Activated CD8-positive, alpha-beta T cell treated with anti-CD3 and anti-CD28 coated beads, Interleukin-2, amount 10 ng/mL, durations not matched to agents 7 days and 5 days (primary cell): ENCODE measurements around the gene ZNF366. TPM values are rescaled to one million over a fixed set of nuclear protein-coding genes. Genes with fewer than 3 reads are reported as not detected.

Experiments
- ATAC-seq: fragments of 150-1000 bp; cut with Tn5 transposase; one replicate; pipeline ENCODE4 v1.10.0; 2021; ENCODE audit warnings: moderate library complexity
- CTCF ChIA-PET: fragments of 350-600 bp; sonication (Branson Sonifier 250); formaldehyde crosslinking; loops from one replicate; lab custom pipeline; 2021; ENCODE audit warnings: antibody characterized with exemption; lab: Charles Lee
- POLR2A ChIA-PET: fragments of 350-600 bp; sonication (Branson Sonifier 250); formaldehyde crosslinking; loops from one replicate; lab custom pipeline; 2021; ENCODE audit warnings: antibody characterized with exemption; lab: Charles Lee
- DNase-seq: peaks from one replicate; pipeline ENCODE4 v3.0.0-alpha.2; 2020
- H3K27ac Mint-ChIP-seq: one replicate; pipeline ENCODE4 v1.8.0; 2021; ENCODE audit warnings: mild to moderate bottlenecking, mixed read lengths
- H3K27me3 Mint-ChIP-seq: one replicate; pipeline ENCODE4 v1.8.0; 2021; ENCODE audit warnings: low read depth, mixed read lengths
- H3K36me3 Mint-ChIP-seq: one replicate; pipeline ENCODE4 v1.8.0; 2021; ENCODE audit warnings: low read depth, mixed read lengths
- H3K4me1 Mint-ChIP-seq: one replicate; pipeline ENCODE4 v1.8.0; 2021; ENCODE audit warnings: low read depth, mixed read lengths
- H3K4me3 Mint-ChIP-seq: one replicate; pipeline ENCODE4 v1.8.0; 2021; ENCODE audit warnings: mild to moderate bottlenecking, mixed read lengths
- H3K9me3 Mint-ChIP-seq: one replicate; pipeline ENCODE4 v1.8.0; 2022; ENCODE audit warnings: mixed read lengths; ENCODE audit not compliant: insufficient read depth
- total RNA-seq, 2 experiments: library from RNA; stranded (reverse); gene quantifications; one replicate each; pipeline ENCODE4 v1.2.3, GENCODE V29; 2021

ZNF366 gene
- total RNA-seq, 2 experiments from 2014 or later: not detected

DNA sequence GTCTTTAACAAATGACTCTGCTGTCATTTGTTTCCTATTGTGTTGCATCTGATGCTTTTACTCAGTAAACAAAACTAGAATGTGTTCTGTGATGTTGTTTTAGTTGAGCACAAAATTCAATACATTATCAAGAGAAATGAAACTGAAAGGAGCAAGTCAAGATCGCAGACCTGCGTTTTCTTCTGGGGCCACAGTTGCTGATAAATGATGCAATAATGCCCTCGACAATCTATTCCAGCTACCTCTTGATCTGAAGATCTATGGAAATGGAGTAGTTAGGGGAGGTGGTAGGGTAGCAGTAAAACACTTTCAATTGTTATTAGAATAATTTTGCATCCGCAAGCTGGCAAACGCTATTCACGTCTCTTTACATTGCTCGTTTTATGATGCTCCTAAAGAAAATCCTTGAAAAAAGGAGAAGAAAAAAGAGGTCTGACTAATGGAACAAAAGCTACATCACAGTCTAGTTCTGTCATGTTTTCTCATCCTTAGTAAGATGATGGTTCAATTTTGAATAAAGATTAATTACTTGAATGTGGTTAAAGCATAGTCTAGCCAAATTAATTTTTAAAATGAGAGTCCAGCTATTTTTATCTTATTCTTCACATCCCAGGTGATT is 1.6 kb downstream of the ZNF366 start:
- CTCF ChIA-PET: no interaction called here
- no peak for ATAC-seq

DNA sequence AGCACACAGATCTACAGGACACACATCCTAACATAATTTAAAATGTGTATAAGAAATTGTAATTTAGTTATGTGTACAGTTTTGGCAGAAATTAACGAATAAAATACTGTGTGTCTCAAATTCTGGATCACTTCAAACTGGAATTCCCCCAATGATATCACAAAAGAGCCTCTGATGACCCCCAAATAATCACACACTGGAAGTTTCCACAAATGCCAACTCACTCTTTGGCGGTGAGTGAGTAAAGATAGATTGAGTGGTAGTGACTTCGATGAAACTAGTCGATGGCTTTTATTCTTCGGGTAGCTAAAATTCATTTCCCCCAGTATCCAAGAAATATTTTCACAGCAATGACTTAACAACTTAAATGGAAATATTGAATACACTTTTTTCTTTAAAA is 2.2 kb downstream of the ZNF366 start:
- H3K4me3 Mint-ChIP-seq: no peak overlapping the region
- H3K27ac Mint-ChIP-seq: no peak overlapping the region
- POLR2A ChIA-PET: no interaction called here
- H3K36me3 Mint-ChIP-seq: no peaks in the 10 kb centered on the region
- no peak for DNase-seq
- H3K27me3 Mint-ChIP-seq: peaks cover 15% of the 10 kb centered on the region
- peaks cover 3% of the 10 kb centered on the region for H3K4me1 Mint-ChIP-seq
- no peaks in the 10 kb centered on the region for H3K9me3 Mint-ChIP-seq
- CTCF ChIA-PET: no interaction called here
- ATAC-seq: no peak

More for the DNA sequence above, 1.6 kb downstream of the ZNF366 start:
- Mint-ChIP-seq H3K4me3 (no peak overlapping the region), H3K36me3 (no peaks in the 10 kb centered on the region), H3K27me3 (peaks cover 15% of the 10 kb centered on the region), H3K27ac (peak overlapping the region; percentile 40), H3K9me3 (no peaks in the 10 kb centered on the region), H3K4me1 (peaks cover 3% of the 10 kb centered on the region)
- DNase-seq: no peak
- POLR2A ChIA-PET: no interaction called here

DNA sequence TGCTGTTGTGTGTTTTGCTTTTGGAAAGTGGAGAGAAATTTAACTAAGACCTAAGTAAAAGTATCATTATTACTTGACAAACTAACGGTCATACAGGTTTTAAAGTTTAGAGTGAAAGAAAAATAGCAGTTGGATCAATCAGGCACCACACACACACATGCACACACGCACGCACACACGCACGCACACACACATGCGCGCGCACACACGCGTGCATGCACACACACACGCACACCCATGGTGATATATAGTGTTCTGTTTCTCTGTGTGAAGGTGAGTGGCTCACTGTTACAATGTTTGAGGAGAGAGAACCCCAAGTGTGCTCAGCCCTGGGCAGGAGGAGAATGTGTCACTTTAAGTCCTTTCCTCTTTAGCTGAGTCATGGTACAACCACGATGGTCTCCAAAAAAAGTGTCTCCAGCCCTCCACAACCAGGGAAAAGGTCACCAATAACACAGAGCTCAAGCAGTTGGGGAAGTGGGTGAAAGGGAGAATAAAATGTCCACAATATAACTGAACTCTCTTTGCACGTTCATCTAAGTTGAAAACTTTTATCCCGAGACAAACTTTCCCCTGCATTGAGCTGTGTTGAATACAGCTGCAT is 3.2 kb downstream of the ZNF366 start:
- DNase-seq: no peak
- ChIA-PET POLR2A (no interaction called here), CTCF (no interaction called here)
- no peaks in the 10 kb centered on the region for H3K9me3 Mint-ChIP-seq
- no peak overlapping the region for H3K4me3 Mint-ChIP-seq
- peaks cover 15% of the 10 kb centered on the region for H3K27me3 Mint-ChIP-seq
- H3K36me3 Mint-ChIP-seq: no peaks in the 10 kb centered on the region
- no peak for ATAC-seq
- no peak overlapping the region for H3K27ac Mint-ChIP-seq
- peaks cover 3% of the 10 kb centered on the region for H3K4me1 Mint-ChIP-seq

GRCh38 chr5:72501488-72501887 is 5.7 kb downstream of the ZNF366 start:
- Mint-ChIP-seq H3K27ac (no peak overlapping the region), H3K4me3 (no peak overlapping the region), H3K4me1 (peaks cover 3% of the 10 kb centered on the region), H3K9me3 (no peaks in the 10 kb centered on the region), H3K27me3 (peaks cover 14% of the 10 kb centered on the region), H3K36me3 (no peaks in the 10 kb centered on the region)
- POLR2A ChIA-PET: no interaction called here
- CTCF ChIA-PET: no interaction called here
- DNase-seq (no peak), ATAC-seq (no peak)

DNA sequence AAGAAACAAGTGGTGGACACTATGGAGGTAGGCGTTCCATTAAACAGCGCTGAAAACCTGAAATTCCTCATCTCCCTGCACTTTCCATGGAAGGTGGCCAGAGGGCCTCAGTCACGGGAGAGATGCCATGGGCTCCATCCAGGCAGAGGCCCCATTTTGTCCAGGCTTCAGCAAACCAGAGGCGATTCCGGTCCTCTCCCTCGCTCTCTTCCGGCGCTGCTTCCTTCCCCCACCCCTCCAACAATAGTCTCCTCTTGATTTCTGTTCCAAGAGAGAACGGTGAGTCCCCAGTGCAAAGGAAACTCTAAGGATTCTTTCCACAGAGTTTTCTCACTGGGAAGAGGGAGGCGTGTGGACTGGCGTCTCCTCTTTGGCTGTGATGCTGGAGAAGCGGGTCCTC is 7.5 kb downstream of the ZNF366 start:
- Mint-ChIP-seq H3K9me3 (no peaks in the 10 kb centered on the region), H3K36me3 (no peaks in the 10 kb centered on the region), H3K27me3 (peaks cover 10% of the 10 kb centered on the region), H3K4me3 (no peak overlapping the region), H3K4me1 (no peaks in the 10 kb centered on the region), H3K27ac (no peak overlapping the region)
- DNase-seq (no peak), ATAC-seq (no peak)
- CTCF ChIA-PET: no interaction called here
- POLR2A ChIA-PET: no interaction called here

DNA sequence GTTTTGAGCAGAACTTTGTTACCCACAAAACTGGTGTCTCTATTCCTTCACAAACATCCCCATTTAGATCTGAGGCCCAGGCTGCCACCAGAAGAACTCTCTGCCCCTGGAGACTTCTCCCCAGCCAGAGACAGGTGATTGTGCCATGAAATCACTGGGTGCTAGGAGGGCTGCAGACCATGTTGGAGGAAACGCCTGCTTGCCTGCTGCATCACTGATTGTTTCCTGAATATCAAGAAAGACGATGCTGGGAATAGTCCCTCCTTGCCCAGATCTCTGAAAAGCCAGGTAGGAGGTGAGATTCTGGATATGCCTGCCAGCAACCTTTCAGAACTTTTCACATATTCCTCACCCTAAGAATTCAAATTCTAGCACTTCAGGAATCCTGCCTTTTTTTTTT is 8.1 kb downstream of the ZNF366 start:
- H3K27me3 Mint-ChIP-seq: peaks cover 10% of the 10 kb centered on the region
- H3K4me1 Mint-ChIP-seq: no peaks in the 10 kb centered on the region
- no peaks in the 10 kb centered on the region for H3K36me3 Mint-ChIP-seq
- ChIA-PET CTCF (no interaction called here), POLR2A (no interaction called here)
- ATAC-seq (no peak), DNase-seq (no peak)
- no peak overlapping the region for H3K4me3 Mint-ChIP-seq
- no peak overlapping the region for H3K27ac Mint-ChIP-seq
- H3K9me3 Mint-ChIP-seq: no peaks in the 10 kb centered on the region

GRCh38 chr5:72498284-72498683 is 8.9 kb downstream of the ZNF366 start:
- no peak for DNase-seq

GRCh38 chr5:72497823-72498222 is 9.4 kb downstream of the ZNF366 start:
- Mint-ChIP-seq H3K4me1 (no peaks in the 10 kb centered on the region), H3K27ac (no peak overlapping the region), H3K9me3 (no peaks in the 10 kb centered on the region), H3K27me3 (peaks cover 8% of the 10 kb centered on the region), H3K4me3 (no peak overlapping the region), H3K36me3 (no peaks in the 10 kb centered on the region)
- ATAC-seq: no peak
- ChIA-PET POLR2A (no interaction called here), CTCF (no interaction called here)
- no peak for DNase-seq

More at GRCh38 chr5:72498284-72498683, 8.9 kb downstream of the ZNF366 start:
- no peak overlapping the region for H3K4me3 Mint-ChIP-seq
- peaks cover 6% of the 10 kb centered on the region for H3K27me3 Mint-ChIP-seq
- ATAC-seq: no peak
- POLR2A ChIA-PET: no interaction called here
- no peaks in the 10 kb centered on the region for H3K4me1 Mint-ChIP-seq
- no peaks in the 10 kb centered on the region for H3K9me3 Mint-ChIP-seq
- CTCF ChIA-PET: no interaction called here
- H3K36me3 Mint-ChIP-seq: no peaks in the 10 kb centered on the region
- no peak overlapping the region for H3K27ac Mint-ChIP-seq

- peaks cover 11% of the 10 kb centered on the region for H3K27me3 Mint-ChIP-seq
- ATAC-seq (no peak), DNase-seq (no peak)
- H3K4me3 Mint-ChIP-seq: no peak overlapping the region
- no peaks in the 10 kb centered on the region for H3K4me1 Mint-ChIP-seq
- H3K36me3 Mint-ChIP-seq: no peaks in the 10 kb centered on the region
- no peaks in the 10 kb centered on the region for H3K9me3 Mint-ChIP-seq
- ChIA-PET CTCF (interaction anchor here (1.2 kb wide), 1 partner anchor 116 kb away, joined by 4 read pairs; no protein-coding TSS in a partner anchor), POLR2A (no interaction called here)
- H3K27ac Mint-ChIP-seq: no peak overlapping the region
Measured at GRCh38 chr5:72495410-72495809, 11.8 kb downstream of the ZNF366 start.

DNA sequence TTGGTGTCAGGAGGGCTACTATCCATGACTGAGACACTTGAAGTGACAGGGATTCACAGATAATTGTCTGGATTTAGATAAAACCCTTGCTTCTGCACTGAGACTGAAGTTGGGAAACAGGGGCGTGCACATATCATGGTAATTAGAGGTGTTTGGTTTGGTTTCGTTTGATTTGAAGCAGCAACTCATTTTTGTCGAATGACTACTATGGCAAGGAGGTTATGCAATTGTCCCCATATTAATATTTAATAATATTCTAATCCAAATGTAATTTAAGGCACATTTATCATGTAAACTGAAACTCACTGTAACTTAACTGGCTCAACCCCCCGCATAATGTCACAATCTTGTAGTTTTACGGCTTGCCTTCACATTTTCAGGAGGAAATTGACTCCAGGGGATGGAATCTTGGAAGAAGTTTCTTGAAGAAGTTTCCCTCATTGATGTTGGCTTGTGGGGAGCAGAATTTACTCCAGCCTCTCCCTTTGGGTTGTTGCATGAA is 12.5 kb downstream of the ZNF366 start:
- no peak overlapping the region for H3K4me3 Mint-ChIP-seq
- ATAC-seq (no peak), DNase-seq (no peak)
- H3K4me1 Mint-ChIP-seq: no peaks in the 10 kb centered on the region
- ChIA-PET CTCF (no interaction called here), POLR2A (no interaction called here)
- H3K36me3 Mint-ChIP-seq: no peaks in the 10 kb centered on the region
- peaks cover 11% of the 10 kb centered on the region for H3K27me3 Mint-ChIP-seq
- no peak overlapping the region for H3K27ac Mint-ChIP-seq
- no peaks in the 10 kb centered on the region for H3K9me3 Mint-ChIP-seq

DNA sequence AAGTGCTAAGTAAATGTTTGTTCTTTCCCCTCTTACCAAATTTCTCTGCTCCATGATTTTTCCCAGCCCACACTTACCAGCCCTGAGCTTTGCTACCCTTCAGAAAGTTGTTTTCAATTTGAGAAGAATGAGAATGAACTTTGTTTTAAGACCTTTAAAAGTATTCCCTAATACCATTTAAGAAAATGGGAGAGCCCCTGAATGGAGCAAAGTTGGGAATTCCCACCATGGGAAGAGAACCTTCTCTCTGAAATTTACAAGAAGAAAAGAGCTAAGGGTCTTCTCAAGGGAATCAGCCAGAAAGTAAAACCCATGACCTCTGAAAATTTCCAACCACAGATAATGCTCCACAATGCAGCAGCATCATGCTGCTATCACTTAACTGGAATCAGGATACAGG is 17.7 kb downstream of the ZNF366 start:
- CTCF ChIA-PET: interaction anchor here (0.7 to 1.0 kb wide), 2 partner anchors 68 to 98 kb away, joined by 3 read pairs; no protein-coding TSS in a partner anchor
- ATAC-seq: no peak
- Mint-ChIP-seq H3K36me3 (no peaks in the 10 kb centered on the region), H3K27ac (no peak overlapping the region), H3K9me3 (no peaks in the 10 kb centered on the region), H3K4me1 (no peaks in the 10 kb centered on the region), H3K27me3 (peaks cover 10% of the 10 kb centered on the region), H3K4me3 (no peak overlapping the region)
- POLR2A ChIA-PET: no interaction called here
- no peak for DNase-seq

DNA sequence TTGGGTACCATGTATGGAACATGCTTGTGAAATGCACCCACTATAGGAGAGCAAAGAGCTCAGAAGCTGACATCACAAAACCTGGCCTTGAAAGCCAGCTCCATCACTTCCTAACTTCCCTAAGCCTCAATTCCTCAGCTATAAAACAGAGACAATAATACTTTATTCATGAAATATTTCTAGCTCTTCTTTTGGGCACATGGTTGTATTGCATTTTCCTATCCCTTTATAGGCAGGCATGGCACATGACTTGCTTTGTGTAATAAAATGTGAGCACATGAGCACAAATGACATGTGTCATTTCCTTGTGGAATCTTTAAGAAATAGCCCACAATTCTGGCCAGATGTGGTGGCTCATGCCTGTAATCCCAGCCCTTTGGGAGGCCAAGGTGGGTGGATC is 18.5 kb downstream of the ZNF366 start:
- Mint-ChIP-seq H3K27me3 (peaks cover 10% of the 10 kb centered on the region), H3K36me3 (no peaks in the 10 kb centered on the region), H3K4me1 (no peaks in the 10 kb centered on the region), H3K27ac (no peak overlapping the region), H3K9me3 (no peaks in the 10 kb centered on the region), H3K4me3 (no peak overlapping the region)
- CTCF ChIA-PET: no interaction called here
- ATAC-seq (no peak), DNase-seq (no peak)
- POLR2A ChIA-PET: no interaction called here
